ENCODE measurements around the gene PJA2.

Gene PJA2

DNA sequence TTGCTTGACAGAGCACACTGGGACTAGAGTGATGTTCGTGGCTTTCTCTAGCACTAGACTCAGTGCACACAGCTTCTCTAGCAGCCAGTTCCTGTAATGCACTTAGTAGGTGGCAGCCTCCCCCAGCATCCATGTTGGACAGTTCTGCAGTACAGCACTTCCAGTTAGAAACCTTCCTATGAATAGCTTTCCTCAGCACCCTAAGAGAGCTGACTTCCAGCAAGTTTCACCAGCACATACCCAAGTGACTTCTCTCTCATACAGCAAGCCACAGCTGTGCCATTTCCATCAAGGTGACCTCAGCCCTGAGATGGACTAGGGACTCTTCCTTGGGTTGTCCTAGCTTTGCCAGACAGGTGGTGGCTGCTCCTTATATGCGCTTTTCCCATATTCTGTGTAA is 60.4 kb downstream of the PJA2 start:
- no peak for DNase-seq

- DNase-seq, result no peak
Observed at GRCh38 chr5:109347252-109347888, 62.4 kb downstream of the PJA2 start.

DNA sequence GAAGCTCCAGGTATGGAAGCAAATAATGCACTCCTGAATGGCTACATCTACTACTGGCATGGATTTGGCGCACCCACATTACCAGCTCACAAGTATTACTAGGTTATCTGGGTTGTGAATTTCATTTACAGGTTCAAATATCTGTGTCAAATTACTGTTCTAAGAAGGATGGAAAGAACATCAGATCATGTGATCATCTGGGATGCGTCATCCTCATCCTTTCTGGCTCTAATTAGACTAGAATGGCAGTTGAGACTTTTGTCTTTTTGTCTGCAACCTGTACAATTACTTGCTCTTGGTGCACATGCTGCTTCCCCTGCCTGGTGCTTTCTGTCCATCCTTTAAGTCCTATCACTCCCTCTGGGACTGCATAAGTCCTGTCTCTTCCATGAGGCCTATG is 64.1 kb downstream of the PJA2 start:
- DNase-seq, result no peak

DNA sequence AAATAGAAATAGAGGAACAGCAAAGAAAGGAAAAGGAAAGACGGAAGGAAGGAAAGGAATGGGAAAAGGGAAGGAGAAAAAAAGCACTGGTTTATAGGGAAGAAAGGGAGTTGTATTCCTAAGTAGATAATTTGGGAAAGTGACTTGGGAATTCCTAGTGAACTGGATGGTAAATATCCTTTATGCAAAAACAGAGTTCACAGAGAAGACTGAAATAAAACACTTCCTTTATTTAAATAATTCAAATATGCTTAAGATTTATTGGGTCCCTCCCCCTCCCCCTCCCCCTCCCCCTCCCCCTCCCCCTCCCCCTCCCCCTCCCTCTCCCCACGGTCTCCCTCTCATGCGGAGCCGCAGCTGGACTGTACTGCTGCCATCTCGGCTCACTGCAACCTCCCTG is 69.4 kb downstream of the PJA2 start:
- DNase-seq, result no peak

DNA sequence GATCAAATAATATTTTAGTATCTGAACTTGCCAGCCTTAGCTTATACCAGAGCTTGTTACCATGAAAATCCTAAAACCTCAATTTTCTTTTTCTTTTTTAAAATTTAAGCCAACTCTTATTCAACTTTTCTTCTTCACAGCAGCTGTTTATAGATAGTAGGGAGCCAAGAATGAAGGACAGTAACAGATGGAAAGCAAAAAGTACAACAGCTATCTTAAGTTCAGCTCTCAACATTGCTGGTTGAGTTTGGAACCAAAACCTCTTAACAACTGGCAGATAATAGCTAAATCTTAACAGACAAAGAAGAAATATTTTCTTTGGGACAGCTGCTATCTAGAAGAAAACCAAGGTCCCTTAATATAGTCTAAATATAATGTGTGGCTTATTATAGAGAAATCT is 74.7 kb downstream of the PJA2 start:
- no peak for DNase-seq

GRCh38 chr5:109334056-109334455 is 75.7 kb downstream of the PJA2 start:
- no peak for DNase-seq

- DNase-seq, result no peak
Observed at GRCh38 chr5:109329333-109330237, 80.2 kb downstream of the PJA2 start.

GRCh38 chr5:109328626-109329025 is 81.1 kb downstream of the PJA2 start:
- DNase-seq, result no peak

- no peak for DNase-seq
Observed at GRCh38 chr5:109327570-109327969, 82.2 kb downstream of the PJA2 start.

DNA sequence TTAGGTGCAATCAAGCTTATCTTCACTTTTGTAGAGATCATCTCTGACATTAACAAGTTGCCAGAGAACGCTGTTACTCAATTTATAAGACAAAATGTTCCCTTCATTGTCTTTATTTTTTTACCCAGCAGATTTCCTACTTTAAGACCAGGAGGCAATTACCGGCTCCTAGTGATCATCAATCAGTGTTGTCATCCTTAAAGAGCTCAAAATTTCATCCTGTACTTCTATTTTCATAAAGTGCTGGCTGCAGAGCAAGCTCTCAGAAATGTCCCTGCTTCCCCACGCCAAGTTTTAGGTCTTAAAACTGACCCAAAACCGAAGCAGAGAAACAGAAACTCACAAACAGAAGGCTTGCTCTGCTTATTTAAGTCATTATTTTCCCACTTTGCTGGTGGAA is 82.9 kb downstream of the PJA2 start:
- DNase-seq, result no peak

DNA sequence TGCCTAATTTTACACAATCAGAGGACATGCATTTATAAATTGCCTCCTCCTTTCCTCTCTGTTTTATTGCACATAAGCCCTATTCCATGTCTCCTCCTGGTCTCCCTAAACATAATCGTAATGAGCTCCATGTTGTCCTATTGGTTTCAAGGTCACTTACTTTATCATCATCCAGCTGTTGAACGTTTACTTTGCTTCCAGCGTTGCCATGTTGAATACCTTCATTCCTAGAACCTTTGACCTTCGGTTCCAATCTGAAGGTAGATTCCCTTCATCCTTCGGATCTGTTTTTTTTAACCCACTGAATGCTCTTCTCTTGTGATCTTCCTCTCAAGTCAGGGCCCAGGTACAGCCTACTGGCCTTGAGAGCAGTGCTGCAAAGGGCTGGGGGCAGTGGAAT is 84.3 kb downstream of the PJA2 start:
- no peak for DNase-seq

DNA sequence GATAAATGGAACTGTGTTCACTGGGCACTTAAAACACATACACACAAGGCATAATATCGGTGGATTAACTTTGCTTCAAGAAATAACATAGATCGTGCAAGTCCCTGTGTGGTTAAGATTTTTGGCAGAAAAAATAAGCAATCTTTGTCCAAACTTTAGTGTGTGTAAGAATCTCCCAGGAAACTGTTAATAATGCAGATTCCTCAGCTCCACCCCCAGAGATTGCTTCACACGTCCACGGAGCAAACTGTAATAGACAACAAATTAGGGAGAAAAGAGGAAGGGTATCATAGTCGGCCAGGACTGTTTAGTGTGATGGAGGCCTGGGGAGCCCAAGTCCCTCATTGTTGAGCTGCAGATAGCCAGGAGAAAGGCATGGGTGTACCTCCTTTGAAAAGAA is 84.8 kb downstream of the PJA2 start:
- no peak for DNase-seq

- DNase-seq, result no peak
Observed at GRCh38 chr5:109324351-109324750, 85.4 kb downstream of the PJA2 start.

- no peak for DNase-seq
Observed at GRCh38 chr5:109322694-109323093, 87.1 kb downstream of the PJA2 start.

- no peak for DNase-seq
Observed at GRCh38 chr5:109319351-109319750, 90.4 kb downstream of the PJA2 start.

- no peak for DNase-seq
Observed at GRCh38 chr5:109318455-109319108, 91.2 kb downstream of the PJA2 start.

GRCh38 chr5:109316634-109317033 is 93.1 kb downstream of the PJA2 start:
- no peak for DNase-seq

GRCh38 chr5:109315245-109315644 is 94.5 kb downstream of the PJA2 start:
- DNase-seq, result no peak

DNA sequence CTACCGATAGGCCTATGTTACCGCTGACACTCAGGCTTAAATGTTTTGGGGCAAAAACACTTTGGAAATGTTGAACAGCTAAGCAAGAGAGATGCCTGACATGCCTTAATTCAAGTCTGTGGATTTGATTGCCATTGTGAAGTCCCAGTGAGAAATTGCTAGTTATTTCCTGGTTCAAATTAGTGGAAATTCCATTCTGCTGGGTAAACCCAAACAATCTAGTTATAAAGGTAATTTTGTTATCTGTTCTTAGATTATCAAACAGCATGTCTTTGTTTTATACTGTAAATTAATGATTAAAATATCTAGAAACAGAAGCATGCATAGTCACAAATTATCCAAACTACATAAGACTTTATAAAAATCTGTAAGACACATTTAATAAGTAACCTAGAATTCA is 96.6 kb downstream of the PJA2 start:
- no peak for DNase-seq

DNA sequence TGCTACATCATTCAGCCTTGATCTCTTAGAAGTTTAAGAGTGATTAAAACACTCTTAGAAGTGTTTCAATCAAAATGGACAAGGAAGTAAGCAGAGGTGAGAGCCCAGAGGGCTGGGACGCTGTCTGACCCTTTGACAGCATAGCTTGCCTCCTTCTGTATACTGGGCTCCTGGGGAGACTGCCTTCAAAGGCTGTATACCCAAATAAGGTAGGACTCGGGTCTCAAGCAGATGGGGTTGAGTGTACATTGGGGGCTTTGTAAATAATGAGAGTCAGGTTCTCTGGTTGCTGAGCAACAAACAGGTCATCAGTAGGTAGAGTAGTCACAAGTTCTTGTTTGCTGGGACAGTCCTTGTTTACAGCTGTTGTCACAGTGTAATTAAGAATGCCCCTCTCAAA is 97.1 kb downstream of the PJA2 start:
- no peak for DNase-seq

DNA sequence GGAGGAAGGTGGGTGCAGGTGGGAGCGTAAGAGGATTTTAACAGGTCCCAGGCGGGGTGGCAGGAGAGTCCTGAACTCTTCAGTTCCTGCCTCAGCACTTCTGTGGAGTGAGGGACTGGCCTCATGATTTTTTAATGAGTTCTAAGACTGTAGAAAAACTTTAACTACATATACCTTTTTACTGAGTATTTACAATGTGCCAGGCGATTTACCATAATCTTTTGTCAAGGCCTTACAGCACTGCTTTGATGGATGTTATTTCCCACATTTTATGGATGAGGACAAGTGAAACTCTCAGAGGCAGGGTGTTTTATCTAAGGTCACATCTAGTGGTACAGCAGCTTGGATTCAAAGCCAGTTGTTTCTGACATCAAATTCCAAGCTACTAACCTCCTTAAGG is 99.5 kb downstream of the PJA2 start:
- no peak for DNase-seq

DNA sequence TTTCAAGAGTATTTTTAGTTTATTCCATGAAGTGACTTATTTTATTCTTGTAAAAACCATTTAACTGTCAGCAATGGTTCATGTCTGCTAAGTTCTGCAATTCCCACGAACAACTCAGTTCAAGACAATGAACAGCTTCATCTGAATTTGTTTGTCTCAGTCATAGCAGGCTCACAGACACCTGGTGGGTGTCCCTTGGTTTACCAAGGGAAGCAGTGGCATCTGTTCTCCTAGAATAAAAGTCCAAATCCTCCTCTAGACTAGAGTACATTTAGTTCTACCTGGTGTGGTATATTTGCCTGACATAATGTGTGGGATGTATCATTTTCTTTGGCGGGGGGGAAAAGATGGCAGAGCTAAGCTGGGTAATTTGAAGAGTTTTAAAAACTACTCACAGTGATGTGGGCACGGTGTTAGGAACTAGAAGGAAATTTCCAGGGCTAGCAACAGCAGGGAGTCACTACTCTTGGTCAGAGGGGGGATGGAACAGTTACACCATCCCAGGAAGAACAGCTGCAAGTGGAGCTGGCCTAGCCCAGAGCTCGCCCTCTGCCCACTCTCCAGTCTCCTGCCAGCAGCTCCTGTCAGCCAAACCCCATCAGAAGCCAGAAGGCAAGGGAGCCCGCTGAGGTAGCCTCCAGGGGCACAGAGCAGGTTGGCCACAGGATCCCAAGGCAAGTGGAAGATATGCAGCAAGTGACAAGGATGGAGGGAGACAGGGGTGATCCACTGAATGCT is 100.3 kb downstream of the PJA2 start:
- DNase-seq, result no peak

DNA sequence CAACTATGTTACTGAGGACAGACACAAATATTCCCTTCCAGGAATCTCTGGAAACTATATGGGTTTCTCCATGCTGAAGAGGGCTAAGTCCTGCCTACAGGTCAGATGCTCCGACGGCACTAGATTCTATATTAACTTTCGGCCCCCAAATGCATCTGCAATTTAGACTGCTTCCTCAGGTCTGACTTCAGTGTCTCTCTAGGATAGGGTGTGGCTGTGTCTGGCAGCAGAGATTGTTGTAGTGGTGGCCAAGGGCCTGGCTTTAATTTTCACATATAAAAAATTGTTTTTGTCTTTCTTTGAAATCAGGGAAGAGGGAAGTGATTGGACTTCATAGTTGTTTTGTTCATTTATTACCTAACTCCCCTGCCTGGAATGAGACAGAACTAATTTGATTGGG is 101.8 kb downstream of the PJA2 start:
- no peak for DNase-seq
